Neural progenitor cell (in vitro differentiated cells): Measurements from ENCODE around the gene STPG3. TPM values are rescaled to one million over a fixed set of nuclear protein-coding genes. Genes with fewer than 3 reads are reported as not detected.

Experiments used
- DNase-seq: peaks from one replicate; pipeline ENCODE4 v3.0.0-alpha.2; 2016; ENCODE audit warnings: low spot score
- H2AFZ ChIP-seq: fragments of 200-600 bp; sonication (generic); replicated peaks from 2 replicates; pipeline ENCODE4 v1.6.1; 2016; ENCODE audit warnings: antibody characterized with exemption
- H3F3A ChIP-seq: fragments of 200-600 bp; sonication (generic); 2 replicates; pipeline ENCODE4 v1.6.1; 2016; ENCODE audit warnings: antibody characterized with exemption, low read depth
- H3K27ac ChIP-seq: fragments of 200-600 bp; sonication (generic); 2 replicates; pipeline ENCODE4 v1.5.1; 2016; ENCODE audit warnings: mild to moderate bottlenecking
- H3K27me3 ChIP-seq: fragments of 200-600 bp; sonication (generic); 2 replicates; pipeline ENCODE4 v1.6.1; 2016; ENCODE audit warnings: mild to moderate bottlenecking, moderate library complexity
- H3K36me3 ChIP-seq: fragments of 200-600 bp; sonication (generic); 2 replicates; pipeline ENCODE4 v1.5.1; 2016
- H3K4me1 ChIP-seq: fragments of 200-600 bp; sonication (generic); 2 replicates; pipeline ENCODE4 v1.6.1; 2016; ENCODE audit warnings: mixed run types
- H3K4me2 ChIP-seq: fragments of 200-600 bp; sonication (generic); 2 replicates; pipeline ENCODE4 v1.6.1; 2016
- H3K4me3 ChIP-seq: fragments of 200-600 bp; sonication (generic); 2 replicates; pipeline ENCODE4 v1.5.1; 2016
- H3K79me2 ChIP-seq: fragments of 200-600 bp; sonication (generic); 2 replicates; pipeline ENCODE4 v1.6.1; 2016; ENCODE audit warnings: low read depth
- H3K9ac ChIP-seq: fragments of 200-600 bp; sonication (generic); 2 replicates; pipeline ENCODE4 v1.6.1; 2016
- H3K9me3 ChIP-seq: fragments of 200-600 bp; sonication (generic); 2 replicates; pipeline ENCODE4 v1.5.1; 2016; ENCODE audit warnings: low read depth
- H4K20me1 ChIP-seq: fragments of 200-600 bp; sonication (generic); 2 replicates; pipeline ENCODE4 v1.6.1; 2016; ENCODE audit warnings: low read depth
- H3K27ac Mint-ChIP-seq: 3 replicates; pipeline ENCODE4 v1.8.0; 2021; ENCODE audit warnings: mixed read lengths
- H3K27me3 Mint-ChIP-seq: 2 replicates; pipeline ENCODE4 v1.8.0; 2022; ENCODE audit warnings: low read depth, mild to moderate bottlenecking, inconsistent platforms, moderate library complexity, mixed read lengths; ENCODE audit not compliant: insufficient read depth
- H3K36me3 Mint-ChIP-seq: 3 replicates; pipeline ENCODE4 v1.8.0; 2021; ENCODE audit warnings: mixed read lengths
- H3K4me1 Mint-ChIP-seq: 3 replicates; pipeline ENCODE4 v1.8.0; 2021; ENCODE audit warnings: mixed read lengths
- H3K4me3 Mint-ChIP-seq: 3 replicates; pipeline ENCODE4 v1.8.0; 2021; ENCODE audit warnings: mild to moderate bottlenecking, moderate library complexity, mixed read lengths
- H3K9me3 Mint-ChIP-seq: 3 replicates; pipeline ENCODE4 v1.8.0; 2020; ENCODE audit warnings: mixed read lengths
- CTCF ChIP-seq: fragments of 200-600 bp; sonication (generic); IDR thresholded peaks from 2 replicates; pipeline ENCODE4 v1.5.1; 2017; ENCODE audit warnings: antibody characterized with exemption, mild to moderate bottlenecking
- EZH2 ChIP-seq: fragments of 200-600 bp; sonication (generic); IDR thresholded peaks from 2 replicates; pipeline ENCODE4 v1.6.1; 2017; ENCODE audit warnings: antibody characterized with exemption, mild to moderate bottlenecking, moderate library complexity
- EZH2phosphoT487 ChIP-seq: fragments of 200-600 bp; sonication (generic); IDR thresholded peaks from 2 replicates; pipeline ENCODE4 v1.6.1; 2017; ENCODE audit warnings: antibody characterized with exemption
- total RNA-seq: library from RNA; depleted of rRNA; stranded (reverse); fragments of >200 nt; gene quantifications from 2 replicates; pipeline ENCODE4 v1.2.3, GENCODE V29; 2015; ENCODE audit warnings: low replicate concordance

The STPG3 gene
- total RNA-seq, 1 donor from 2014 or later = not detected

- Histone ChIP-seq H2AFZ (no peak overlapping the region), H3K4me3 (no peak overlapping the region), H4K20me1 (no peaks in the 10 kb centered on the region), H3K4me1 (peaks cover under 1% of the 10 kb centered on the region), H3K9ac (no peak overlapping the region), H3K27ac (no peak overlapping the region), H3K79me2 (no peaks in the 10 kb centered on the region), H3K36me3 (no peaks in the 10 kb centered on the region), H3F3A (peaks cover under 1% of the 10 kb centered on the region), H3K9me3 (no peaks in the 10 kb centered on the region), H3K27me3 (no peaks in the 10 kb centered on the region), H3K4me2 (no peak overlapping the region)
- DNase-seq = no peak
- Mint-ChIP-seq H3K36me3 (peaks cover 8% of the 10 kb centered on the region), H3K27ac (no peak overlapping the region), H3K4me3 (no peak overlapping the region), H3K9me3 (no peaks in the 10 kb centered on the region), H3K27me3 (peaks cover 8% of the 10 kb centered on the region), H3K4me1 (peaks cover 7% of the 10 kb centered on the region)
- TF ChIP-seq CTCF (no peak), EZH2 (no peak), EZH2phosphoT487 (no peak)
These were observed 20.0 kb downstream of the STPG3 start for GRCh38 chr9:137270929-137271695.

- Histone ChIP-seq H3K79me2 (no peaks in the 10 kb centered on the region), H3K9ac (no peak overlapping the region), H4K20me1 (no peaks in the 10 kb centered on the region), H3K4me2 (no peak overlapping the region), H3K27ac (no peak overlapping the region), H2AFZ (no peak overlapping the region), H3K36me3 (no peaks in the 10 kb centered on the region), H3K9me3 (no peaks in the 10 kb centered on the region), H3K4me3 (no peak overlapping the region), H3K4me1 (peaks cover 6% of the 10 kb centered on the region), H3F3A (peaks cover 7% of the 10 kb centered on the region), H3K27me3 (no peaks in the 10 kb centered on the region)
- Mint-ChIP-seq H3K27me3 (peaks cover 8% of the 10 kb centered on the region), H3K4me3 (no peak overlapping the region), H3K4me1 (peaks cover 10% of the 10 kb centered on the region), H3K9me3 (no peaks in the 10 kb centered on the region), H3K27ac (no peak overlapping the region), H3K36me3 (peaks cover 8% of the 10 kb centered on the region)
- TF ChIP-seq EZH2 (no peak), CTCF (no peak)
- DNase-seq = no peak
These were observed 20.6 kb downstream of the STPG3 start for GRCh38 chr9:137271696-137272076.

GRCh38 chr9:137272241-137273094 is 21.4 kb downstream of the STPG3 start:
- Histone ChIP-seq H3K9me3 (no peaks in the 10 kb centered on the region), H3F3A (peaks cover 14% of the 10 kb centered on the region), H3K4me3 (no peak overlapping the region), H3K4me1 (peaks cover 14% of the 10 kb centered on the region), H3K9ac (no peak overlapping the region), H3K4me2 (no peak overlapping the region), H4K20me1 (no peaks in the 10 kb centered on the region), H3K27me3 (no peaks in the 10 kb centered on the region), H3K79me2 (no peaks in the 10 kb centered on the region), H2AFZ (no peak overlapping the region), H3K36me3 (no peaks in the 10 kb centered on the region), H3K27ac (no peak overlapping the region)
- Mint-ChIP-seq H3K4me3 (no peak overlapping the region), H3K27ac (no peak overlapping the region), H3K27me3 (peaks cover 8% of the 10 kb centered on the region), H3K4me1 (peaks cover 14% of the 10 kb centered on the region), H3K9me3 (no peaks in the 10 kb centered on the region), H3K36me3 (peaks cover 8% of the 10 kb centered on the region)
- DNase-seq = no peak
- TF ChIP-seq EZH2phosphoT487 (no peak), CTCF (no peak)
